Stimulated activated CD8-positive, alpha-beta memory T cell treated with anti-CD3 and anti-CD28 coated beads, Interleukin-12 subunit alpha, Interleukin-12 subunit beta, amount 100 ng/mL, for 1 hour (primary cell): ENCODE results near the gene LRRC23.
A peak's percentile ranks its signal among the peaks of the same experiment; 100 is the strongest.

Source experiments
- DNase-seq: peaks from one replicate; pipeline ENCODE4 v3.0.0-alpha.2; 2020; ENCODE audit warnings: low read depth

LRRC23 gene

GRCh38 chr12:6957151-6957701 lies 52.6 kb downstream of the LRRC23 start:
- DNase-seq = no peak

- no peak for DNase-seq
These were observed 53.4 kb downstream of the LRRC23 start for GRCh38 chr12:6957741-6958608.

- no peak for DNase-seq
These were observed 54.0 kb downstream of the LRRC23 start for GRCh38 chr12:6958609-6959057.

- no peak for DNase-seq
These were observed 54.6 kb downstream of the LRRC23 start for GRCh38 chr12:6959058-6959804.

GRCh38 chr12:6959805-6960592 lies 55.4 kb downstream of the LRRC23 start:
- DNase-seq = no peak

- no peak for DNase-seq
These were observed 56.1 kb downstream of the LRRC23 start for GRCh38 chr12:6960593-6961277.

- DNase-seq = peak; percentile 87
These were observed 56.7 kb downstream of the LRRC23 start for GRCh38 chr12:6961278-6961694.

- DNase-seq = no peak
These were observed 57.2 kb downstream of the LRRC23 start for GRCh38 chr12:6961695-6962284.

GRCh38 chr12:6962285-6963015 lies 57.8 kb downstream of the LRRC23 start:
- DNase-seq = no peak

GRCh38 chr12:6963016-6963731 lies 58.6 kb downstream of the LRRC23 start:
- DNase-seq = no peak
